Stimulated activated CD8-positive, alpha-beta memory T cell treated with anti-CD3 and anti-CD28 coated beads, Interleukin-2, amount 100 ng/mL, for 48 hours (primary cell): ENCODE measurements around the gene USP10.

Experiments used
- DNase-seq, 2 donors: peaks; one replicate each; pipeline ENCODE4 v3.0.0-alpha.2; 2020; ENCODE audit warnings: low read depth in 2 of 2

The USP10 gene

DNA sequence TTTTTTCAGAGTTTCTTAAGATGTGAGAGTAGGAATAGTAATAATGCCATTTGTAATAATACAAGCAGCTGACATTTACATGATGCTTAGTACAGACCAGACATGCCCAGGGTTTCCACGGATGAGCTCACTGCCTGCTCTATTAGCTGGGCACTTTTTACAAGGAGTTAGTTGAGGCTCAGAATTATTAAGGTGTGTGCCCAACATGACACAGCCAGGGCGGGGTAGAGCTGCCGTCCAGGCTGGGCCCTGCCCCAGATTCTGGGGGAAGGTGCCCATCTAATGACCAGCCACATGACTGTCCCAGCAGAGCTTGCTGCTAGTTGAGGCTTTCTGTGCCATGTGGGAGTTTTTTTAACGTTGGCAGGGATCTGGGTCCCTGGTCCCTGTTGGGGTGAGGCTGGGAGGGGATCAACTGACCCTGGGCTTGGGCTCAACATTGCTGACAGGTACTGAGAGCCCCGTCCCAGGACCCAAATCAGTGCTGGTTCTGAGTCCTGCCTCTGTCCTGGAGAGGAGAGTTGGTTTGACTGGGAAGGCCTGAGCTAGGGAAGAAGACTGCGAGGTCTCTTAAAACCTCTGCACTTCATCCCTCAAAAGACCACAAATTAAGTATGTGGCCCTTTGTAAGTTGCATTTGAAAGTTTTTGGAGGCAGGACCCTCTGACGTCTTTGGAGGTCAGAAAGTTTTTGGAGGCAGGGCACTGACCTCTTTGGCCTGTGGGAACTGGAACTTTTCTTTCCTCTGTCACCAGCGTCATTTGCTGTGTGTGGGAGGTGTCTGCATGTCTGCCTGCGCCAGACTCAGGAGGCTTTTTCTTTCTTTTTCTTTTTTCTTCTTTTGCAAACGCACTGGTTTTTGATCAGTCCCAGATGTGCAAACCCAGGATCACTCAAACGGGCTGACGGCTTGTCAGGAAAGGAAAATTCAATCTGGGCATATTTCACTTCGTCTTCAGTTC, 122.2 kb downstream of the USP10 start:
- no peak for DNase-seq

DNA sequence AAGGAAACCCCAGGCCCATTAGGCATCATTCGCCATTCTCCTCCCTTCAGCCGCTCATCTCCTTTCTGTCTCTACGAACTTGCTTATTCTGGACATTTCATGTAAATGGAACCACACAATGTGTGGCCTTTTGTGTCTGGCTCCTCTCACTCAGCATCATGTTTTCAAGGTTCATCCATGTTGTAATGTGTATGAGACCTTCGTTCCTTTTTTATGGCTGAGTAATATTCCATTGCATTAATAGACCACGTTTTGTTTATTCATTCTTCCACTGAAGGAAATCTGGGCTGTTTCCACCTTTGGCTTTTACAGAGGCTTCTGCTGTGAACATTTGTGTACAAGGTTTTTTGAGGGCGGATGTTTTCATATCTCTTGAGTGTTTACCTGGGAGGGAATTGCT, 123.2 kb downstream of the USP10 start:
- no peak for DNase-seq

DNA sequence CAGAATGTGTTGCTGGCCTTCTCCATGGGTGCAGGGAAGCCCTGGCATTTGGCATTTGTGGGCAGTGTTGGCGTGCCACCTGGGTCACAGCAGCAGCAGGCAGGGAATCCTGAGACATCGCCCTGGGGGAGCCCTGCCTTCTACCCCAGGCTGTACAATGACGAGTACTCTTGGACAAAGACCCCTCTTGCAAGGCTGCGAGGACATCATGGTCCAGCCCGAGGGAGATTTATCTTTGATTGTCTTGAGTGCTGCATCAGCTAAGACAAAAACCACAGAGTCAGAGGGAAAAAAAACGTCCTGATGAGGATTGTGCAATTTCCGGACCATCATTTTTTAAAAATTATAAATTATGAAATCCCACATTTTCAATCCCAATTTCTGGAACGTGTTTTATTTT, 123.7 kb downstream of the USP10 start:
- DNase-seq: no peak

DNA sequence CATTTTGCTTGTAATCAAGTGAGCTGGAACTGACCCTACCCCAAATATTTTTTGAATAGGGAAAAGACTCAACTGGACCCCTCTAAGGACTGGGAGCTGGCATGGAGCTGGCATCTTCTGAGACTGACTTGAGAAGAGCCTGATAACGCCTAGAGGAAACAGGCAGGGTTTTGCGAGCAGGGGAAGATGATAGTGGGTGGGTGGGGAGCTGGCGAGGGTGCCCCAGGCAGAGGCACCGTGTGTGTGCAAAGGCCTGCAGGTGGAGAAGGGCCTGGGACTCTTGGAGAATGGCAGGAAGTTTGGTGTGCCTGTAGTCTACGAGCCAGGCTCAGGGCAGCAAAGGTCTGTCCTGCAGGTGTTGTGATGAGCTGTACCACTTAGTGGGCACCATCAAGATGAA, 124.1 kb downstream of the USP10 start:
- no peak for DNase-seq

DNA sequence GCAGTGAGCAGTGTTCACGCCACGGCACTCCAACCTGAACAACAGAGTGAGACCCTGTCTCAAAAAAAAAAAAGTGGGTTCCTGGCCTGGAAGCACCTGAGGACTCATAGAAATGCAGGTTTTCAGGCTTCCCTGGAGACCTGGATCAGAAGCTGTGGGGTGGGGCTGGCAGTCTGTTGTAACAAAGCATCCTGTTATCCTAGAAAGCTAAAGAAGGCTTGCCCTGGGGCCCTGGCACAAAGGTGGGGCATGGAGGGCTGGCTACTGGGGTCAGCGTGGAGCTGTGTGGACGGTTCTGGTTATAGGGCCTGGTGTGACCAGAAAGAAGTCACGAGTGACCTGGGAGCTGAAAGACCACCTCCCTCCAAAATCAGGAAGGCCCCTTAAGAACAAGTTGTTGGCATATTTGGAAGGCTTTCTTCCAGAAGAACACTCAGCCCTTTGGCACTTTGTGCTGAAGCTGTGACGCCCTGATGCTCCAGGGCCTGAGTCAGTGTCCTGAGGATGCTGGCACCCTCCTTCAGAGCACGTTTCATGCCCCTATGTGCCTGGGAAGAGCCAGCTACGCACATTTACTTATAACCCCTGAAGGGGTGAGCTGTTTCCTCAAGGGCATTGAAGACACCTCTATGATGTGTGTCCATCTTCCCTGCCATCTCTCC, 126.2 kb downstream of the USP10 start:
- DNase-seq: no peak

DNA sequence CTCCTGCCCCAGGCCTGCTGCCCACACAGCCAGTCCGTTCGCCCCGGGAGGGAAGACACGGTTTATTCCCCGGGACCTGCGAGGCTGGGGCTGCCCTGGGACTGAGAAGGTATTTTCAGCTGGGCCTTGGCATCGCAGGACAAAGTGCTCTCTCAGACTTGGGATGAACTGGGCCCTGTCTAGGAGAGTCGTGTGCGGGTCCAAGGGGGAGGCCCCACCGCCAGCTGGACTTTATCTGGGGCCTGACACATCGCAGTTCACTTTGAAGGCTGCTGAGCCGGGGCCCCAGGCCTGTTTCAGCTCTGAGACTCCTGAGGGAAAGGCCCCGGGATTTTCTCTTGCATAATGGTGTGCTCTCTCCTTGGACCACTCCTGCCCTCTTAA, 126.8 kb downstream of the USP10 start:
- DNase-seq: no peak

DNA sequence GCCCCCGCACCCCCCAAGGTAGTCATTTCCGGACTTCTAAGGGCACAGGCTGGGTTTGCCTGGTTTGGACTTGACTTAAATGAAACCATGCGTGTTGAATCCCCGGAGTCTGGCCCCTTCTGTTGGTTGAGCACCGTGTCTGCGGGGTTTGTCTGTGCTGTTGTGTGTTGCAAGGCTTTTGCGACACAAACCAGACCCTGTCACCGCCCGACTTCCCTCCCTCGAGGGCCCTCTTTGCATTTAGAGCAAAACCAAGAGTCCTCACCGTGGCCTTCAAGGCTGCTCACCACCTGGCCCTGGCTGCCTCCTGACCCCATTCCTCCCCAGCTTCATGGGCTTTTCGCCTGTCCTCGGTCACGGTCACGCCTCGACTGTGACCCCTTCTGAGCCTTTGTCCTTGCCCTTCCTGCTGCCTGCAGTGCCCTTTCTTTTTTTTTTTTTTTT, 127.4 kb downstream of the USP10 start:
- DNase-seq: no peak

DNA sequence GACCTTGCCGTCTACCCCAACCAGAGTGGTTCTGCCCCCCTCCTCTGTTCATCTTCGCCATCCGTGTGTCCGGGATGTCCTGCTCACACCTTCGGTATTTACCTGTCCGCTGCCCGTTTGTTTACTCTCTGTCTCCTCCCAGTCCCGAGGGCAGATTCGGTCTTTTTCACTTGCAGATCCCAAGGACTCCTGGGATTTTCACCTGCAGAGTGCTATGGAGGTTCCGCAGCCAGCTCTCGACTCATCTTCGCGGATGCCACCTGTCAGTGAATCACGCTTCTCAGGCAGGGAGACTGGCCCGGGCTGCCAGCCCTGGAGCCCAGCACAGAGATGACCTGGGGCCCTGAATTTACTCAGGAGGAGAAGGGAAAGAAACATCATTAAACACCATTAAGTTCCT, 128.1 kb downstream of the USP10 start:
- no peak for DNase-seq

DNA sequence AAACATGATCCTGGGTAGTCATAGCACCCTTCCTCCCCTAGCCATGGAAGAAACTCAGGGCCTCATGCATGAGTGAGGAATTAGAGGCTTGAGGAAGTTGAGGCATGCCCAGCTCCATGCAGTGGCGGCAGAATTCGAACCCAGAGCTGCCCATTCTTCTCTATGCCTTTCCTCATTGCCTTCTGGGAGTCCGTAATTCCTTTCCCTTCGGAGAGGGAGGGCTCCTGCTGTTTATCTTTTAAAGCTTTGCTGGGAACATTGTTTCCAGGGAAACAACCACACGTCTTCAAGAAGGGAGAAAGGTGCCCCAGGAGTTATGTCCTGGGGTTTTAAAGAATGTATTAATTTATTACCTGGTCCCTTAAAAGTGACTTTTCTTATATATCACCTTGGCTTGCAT, 128.5 kb downstream of the USP10 start:
- no peak for DNase-seq
